NCI-H2196 treated with DMSO at 0.1 percent for 48 hours (cell line): ENCODE measurements around the gene GPR152.

ENCODE experiments used
- DNase-seq: peaks from one replicate; lab custom pipeline; 2025; ENCODE audit not compliant: unreplicated experiment; lab: John Stamatoyannopoulos, UW

Gene GPR152, protein sequence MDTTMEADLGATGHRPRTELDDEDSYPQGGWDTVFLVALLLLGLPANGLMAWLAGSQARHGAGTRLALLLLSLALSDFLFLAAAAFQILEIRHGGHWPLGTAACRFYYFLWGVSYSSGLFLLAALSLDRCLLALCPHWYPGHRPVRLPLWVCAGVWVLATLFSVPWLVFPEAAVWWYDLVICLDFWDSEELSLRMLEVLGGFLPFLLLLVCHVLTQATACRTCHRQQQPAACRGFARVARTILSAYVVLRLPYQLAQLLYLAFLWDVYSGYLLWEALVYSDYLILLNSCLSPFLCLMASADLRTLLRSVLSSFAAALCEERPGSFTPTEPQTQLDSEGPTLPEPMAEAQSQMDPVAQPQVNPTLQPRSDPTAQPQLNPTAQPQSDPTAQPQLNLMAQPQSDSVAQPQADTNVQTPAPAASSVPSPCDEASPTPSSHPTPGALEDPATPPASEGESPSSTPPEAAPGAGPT

DNA sequence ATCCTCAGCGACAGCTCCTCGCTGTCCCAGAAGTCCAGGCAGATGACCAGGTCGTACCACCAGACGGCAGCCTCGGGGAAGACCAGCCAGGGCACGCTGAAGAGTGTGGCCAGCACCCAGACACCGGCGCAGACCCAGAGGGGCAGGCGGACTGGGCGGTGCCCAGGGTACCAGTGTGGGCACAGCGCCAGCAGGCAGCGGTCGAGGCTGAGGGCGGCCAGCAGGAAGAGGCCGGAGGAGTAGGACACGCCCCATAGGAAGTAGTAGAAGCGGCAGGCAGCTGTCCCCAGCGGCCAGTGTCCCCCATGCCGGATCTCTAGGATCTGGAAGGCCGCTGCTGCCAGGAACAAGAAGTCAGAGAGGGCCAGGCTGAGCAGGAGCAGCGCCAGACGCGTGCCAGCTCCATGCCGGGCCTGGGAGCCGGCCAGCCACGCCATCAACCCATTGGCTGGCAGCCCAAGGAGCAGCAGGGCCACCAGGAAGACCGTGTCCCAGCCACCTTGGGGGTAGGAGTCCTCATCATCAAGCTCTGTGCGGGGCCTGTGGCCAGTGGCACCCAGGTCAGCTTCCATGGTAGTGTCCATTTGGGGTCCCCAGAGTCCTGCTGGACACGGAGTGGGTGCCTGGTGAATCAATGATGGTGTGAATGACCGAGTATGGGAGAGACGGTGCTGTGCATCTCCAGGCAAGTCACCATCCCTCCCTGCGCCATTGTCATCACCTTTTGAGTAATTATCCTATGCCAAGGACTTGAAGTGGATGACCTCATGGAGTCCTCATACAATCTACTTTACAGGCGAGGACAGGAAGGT lies at the start of gene GPR152:
Gene GPR152, minus strand, starts transcription at position 589 of the 812 bp plus-strand sequence. Its CDS starts 5 bp downstream, at position 584.
- DNase-seq: peak; percentile 55

GRCh38 chr11:67501854-67502253 lies 49.3 kb upstream of the GPR152 start:
- DNase-seq: no peak

- no peak for DNase-seq
These were observed 48.5 kb upstream of the GPR152 start for GRCh38 chr11:67500831-67501715.

DNA sequence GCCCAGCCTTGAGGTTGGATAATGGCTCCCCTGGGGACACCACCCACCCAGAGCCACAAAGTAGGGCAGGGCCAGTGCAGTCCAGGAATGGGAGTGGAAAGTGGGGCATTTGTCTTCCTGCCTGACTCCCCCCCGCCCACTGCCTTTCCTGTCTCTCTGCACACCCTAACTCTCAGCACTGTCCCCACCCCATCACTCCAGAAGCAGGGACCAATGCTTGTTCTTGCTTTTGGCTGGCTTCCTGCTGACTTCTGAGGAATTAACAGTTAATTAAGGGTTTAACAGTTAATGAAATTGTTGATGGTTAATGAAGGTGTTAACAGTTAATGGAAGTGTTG lies 47.9 kb upstream of the GPR152 start:
- DNase-seq: no peak

DNA sequence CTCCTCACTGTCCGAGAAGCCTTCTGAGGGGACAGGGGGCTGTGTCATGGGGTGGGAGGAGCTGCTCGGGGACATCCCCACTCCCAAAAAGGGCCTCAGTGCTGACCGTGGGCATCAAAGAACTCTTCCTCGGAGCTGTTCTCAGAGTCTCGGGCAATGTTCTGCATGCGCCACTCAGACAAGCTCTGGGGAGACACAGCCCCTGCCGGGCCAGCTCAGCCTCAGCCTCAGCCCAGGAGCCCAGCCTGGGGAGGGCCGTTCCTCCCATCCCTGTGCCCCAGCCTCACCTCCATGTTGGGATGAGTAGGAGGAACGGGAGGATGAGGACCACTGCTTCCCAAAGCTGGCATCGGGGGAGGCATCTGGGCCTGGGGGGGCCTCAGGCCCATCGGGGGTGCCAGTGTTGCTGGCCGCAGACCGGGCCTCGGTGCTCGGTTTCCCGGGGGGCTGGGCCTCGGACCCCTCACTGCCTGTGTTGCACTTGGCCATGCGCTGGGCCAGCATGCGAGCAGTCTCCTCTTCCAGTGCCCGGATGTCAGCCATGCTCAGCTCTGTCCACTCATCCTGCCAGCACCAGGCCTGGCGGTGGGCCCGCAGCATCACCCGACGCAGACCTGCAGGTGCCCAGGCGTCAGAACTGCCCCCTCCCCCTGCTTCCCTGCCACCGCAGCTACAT lies 47.4 kb upstream of the GPR152 start:
- DNase-seq: no peak

DNA sequence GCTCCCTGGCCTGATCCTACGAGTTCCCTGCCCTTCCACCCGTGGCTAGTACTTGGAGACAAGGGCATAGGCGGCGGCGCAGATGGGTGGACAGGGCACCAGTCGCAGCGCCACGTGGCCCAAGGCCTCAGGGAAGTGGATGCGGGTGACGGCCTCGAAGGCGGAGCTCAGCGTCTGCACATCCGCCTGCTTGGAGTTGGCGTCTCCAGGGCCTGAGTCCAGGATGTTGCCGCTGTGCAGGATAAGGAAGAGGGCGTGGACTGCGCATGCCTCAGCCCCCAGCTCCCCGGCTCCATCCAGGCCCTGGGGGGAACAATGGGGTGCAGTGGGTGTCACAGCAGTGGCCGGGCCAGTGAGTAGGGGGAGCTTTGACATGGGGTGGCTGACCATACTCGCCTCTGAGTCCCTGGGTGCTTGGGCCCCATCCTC lies 46.0 kb upstream of the GPR152 start:
- DNase-seq: no peak

DNA sequence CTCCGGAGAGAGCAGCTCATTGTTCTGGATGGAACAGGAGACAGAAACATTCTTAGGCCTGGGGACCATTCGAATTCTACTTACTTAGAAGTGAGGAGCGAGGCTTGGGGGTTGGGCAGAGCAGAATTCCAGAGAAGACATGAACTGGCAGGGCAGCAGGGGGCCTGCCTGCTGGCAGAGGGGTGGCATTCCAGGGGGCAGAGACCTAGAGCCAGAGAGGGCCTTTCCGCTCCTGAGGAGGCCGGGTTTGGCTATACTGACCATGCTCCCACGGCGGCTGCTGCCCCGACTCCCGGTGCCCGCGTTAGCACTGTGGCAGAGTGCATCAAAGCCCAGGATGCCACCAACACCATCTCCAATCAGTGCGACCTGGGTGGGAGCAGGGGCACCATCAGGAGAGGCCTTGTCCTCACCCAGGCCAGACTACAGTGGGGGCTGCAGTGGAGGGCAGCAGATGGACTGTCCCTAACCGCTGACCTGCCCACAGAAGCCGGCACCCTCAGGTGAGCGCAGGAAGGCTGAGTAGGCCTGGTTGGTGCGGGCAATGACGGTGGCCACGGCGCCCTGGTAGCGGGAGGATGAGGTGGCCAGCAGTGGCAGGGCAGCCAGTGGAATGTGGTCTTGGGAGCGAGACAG lies 45.2 kb upstream of the GPR152 start:
- no peak for DNase-seq

- no peak for DNase-seq
These were observed 43.6 kb upstream of the GPR152 start for GRCh38 chr11:67496113-67496512.

GRCh38 chr11:67495234-67496005 lies 42.9 kb upstream of the GPR152 start:
- no peak for DNase-seq

DNA sequence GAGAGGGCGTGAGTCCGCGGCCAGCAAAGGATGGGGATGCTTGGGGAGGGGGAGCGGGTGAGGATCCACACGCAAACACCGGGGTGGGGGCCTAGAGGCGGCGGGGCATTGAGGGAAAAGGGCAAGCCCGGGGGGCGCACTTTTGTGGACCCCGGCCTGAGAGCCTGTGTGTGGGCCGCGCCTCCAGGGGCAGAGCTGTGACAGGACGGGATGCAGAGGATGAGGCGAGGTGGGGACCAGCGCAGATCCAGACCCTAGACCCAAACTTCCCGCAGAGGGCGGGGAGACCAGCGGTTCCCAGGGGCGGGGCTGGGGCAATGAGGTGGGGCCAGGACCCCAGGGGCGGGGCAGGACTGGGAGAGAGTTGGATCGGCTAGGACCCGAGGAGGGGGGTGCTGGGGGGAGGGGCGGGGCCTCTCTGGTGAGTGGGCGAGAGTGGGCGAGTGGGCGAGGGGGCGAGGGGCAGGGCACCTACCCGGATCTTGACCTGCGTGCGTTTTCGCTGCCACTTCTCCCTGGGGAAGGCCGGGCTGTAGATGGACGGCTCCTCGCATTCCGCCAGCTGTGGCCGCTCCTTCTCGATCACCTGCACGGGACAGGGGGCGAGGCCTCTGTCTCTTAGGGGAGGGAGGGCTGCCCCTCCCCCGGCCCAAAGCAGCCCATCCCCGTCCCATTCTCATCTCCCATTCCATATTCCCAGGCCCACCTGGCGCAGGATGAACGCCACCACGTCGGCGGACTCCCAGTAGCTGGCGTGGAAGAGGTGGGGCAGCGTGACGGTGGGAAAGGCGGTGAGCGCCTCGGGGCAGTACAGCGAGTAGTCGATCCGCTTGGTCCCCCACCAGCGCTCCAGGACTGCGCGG lies 42.1 kb upstream of the GPR152 start:
- DNase-seq: no peak

DNA sequence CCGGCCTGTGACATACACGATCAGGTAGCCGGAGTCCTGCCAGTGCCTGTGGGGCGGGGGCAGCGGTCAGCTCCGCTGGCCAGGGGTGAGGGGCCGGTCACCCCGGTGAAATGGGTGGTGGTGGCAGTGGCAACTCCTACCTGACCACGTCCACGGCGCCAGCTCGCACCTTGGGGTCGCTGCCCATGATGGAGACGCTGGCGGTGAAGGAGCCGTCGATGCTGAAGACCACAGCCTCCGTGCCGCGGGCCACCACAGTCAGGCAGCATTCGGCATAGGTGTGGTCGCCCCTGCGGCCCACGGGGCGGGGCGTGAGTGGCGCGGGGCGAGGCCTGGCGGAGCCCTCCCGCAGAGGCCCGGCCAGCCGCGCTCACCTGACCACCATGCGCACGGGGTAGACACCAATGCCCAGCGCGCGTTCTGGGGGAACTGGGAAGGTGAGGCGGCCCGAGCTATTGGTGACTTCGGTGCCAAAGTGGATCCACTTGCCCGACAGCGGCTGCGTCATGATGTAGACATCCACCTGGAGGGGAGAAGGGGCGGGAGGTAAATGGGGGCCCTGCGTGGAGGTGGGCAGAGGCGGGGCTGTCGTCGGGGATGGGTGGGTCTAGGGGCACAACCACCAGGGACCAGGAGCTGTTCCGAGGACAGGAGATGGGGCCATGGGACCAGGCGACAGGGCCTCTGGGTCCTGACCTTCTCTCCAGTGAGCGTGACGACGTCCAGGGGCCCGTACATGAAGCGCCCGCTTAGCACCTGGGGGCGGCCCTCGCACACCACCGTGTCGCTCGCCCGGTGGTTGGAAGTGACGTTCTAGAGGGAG lies 41.2 kb upstream of the GPR152 start:
- DNase-seq: no peak

- no peak for DNase-seq
These were observed 40.4 kb upstream of the GPR152 start for GRCh38 chr11:67492801-67493547.

- no peak for DNase-seq
These were observed 39.7 kb upstream of the GPR152 start for GRCh38 chr11:67492069-67492727.

- no peak for DNase-seq
These were observed 38.9 kb upstream of the GPR152 start for GRCh38 chr11:67491276-67492068.

- no peak for DNase-seq
These were observed 38.2 kb upstream of the GPR152 start for GRCh38 chr11:67490727-67491065.
